HG02642 (cell line): ENCODE data around the gene MYMX.

Experiments
- ATAC-seq: cut with Tn5 transposase; IDR thresholded peaks from one replicate; pipeline ENCODE4 v1.9.1; 2021; ENCODE audit warnings: mild to moderate bottlenecking; ENCODE audit not compliant: unreplicated experiment, poor library complexity

MYMX gene

GRCh38 chr6:44247338-44248302 lies 30.9 kb downstream of the MYMX start:
- peak; percentile 35 for ATAC-seq

GRCh38 chr6:44248579-44248978 lies 31.9 kb downstream of the MYMX start:
- no peak for ATAC-seq

- ATAC-seq: no peak
Measured at GRCh38 chr6:44249082-44249748, 32.5 kb downstream of the MYMX start.

- ATAC-seq: no peak
Measured at GRCh38 chr6:44250067-44250717, 33.5 kb downstream of the MYMX start.

- no peak for ATAC-seq
Measured at GRCh38 chr6:44250718-44251123, 34.0 kb downstream of the MYMX start.

- ATAC-seq: no peak
Measured at GRCh38 chr6:44251576-44252524, 35.1 kb downstream of the MYMX start.

- no peak for ATAC-seq
Measured at GRCh38 chr6:44253307-44254101, 36.8 kb downstream of the MYMX start.

- no peak for ATAC-seq
Measured at GRCh38 chr6:44254191-44255104, 37.7 kb downstream of the MYMX start.

- no peak for ATAC-seq
Measured at GRCh38 chr6:44255105-44255808, 38.5 kb downstream of the MYMX start.

- no peak for ATAC-seq
Measured at GRCh38 chr6:44255871-44256774, 39.4 kb downstream of the MYMX start.

- no peak for ATAC-seq
Measured at GRCh38 chr6:44256775-44257024, 40.0 kb downstream of the MYMX start.

GRCh38 chr6:44257025-44257752 lies 40.5 kb downstream of the MYMX start, which contains the start of gene SLC35B2:
TSS of gene SLC35B2 (minus strand) at chr6:44257528. CDS start at chr6:44257410, 118 bp downstream.
- peak; percentile 56 for ATAC-seq

- ATAC-seq: peak; percentile 11
Measured at GRCh38 chr6:44257753-44258324, 41.1 kb downstream of the MYMX start.

GRCh38 chr6:44258325-44258863 lies 41.7 kb downstream of the MYMX start:
- no peak for ATAC-seq

GRCh38 chr6:44258921-44259320 lies 42.2 kb downstream of the MYMX start:
- no peak for ATAC-seq
